HG03460 (cell line): Measurements from ENCODE around the gene FOXN4.

Experiments
- ATAC-seq: cut with Tn5 transposase; IDR thresholded peaks from one replicate; pipeline ENCODE4 v1.9.1; 2021; ENCODE audit not compliant: unreplicated experiment

The FOXN4 gene

DNA sequence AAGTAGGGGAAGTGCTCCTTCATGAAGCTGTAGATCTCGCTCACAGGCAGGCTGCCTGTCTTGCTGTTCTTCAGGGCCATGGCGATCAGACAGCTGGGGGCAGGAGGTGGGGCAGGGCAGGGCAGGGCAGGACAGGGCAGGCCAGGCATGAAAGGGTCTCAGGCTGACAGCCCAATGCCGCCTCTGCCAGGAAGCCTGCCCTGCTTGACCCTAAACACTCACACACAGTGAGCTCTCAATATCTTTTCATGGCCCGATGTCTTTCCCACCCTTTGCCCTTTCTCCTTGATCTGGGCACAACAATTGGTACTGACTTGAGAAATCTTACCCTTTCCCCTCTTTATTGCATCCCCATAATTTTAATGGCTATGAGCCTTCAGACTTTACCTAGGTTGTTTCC is 22.4 kb downstream of the FOXN4 start:
- no peak for ATAC-seq

DNA sequence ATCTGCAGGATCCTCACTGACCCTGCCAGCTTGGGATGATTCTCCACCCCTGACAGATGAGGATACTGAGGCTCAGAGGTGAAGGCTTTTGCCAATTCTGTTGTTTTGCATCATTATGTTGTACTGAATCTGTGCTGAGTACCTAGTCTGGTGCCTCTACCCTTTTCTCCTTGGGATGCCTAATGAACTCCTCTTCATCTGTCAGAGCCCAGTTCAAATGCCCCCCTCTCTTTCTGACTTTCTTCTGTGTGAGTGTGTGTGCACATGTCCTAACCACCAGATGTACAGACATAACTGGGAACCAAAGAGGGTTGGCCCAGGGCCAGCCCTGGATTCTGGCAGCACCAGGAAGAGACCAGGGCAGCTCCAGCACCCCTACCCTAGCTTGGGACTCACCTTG is 22.8 kb downstream of the FOXN4 start:
- ATAC-seq: no peak

DNA sequence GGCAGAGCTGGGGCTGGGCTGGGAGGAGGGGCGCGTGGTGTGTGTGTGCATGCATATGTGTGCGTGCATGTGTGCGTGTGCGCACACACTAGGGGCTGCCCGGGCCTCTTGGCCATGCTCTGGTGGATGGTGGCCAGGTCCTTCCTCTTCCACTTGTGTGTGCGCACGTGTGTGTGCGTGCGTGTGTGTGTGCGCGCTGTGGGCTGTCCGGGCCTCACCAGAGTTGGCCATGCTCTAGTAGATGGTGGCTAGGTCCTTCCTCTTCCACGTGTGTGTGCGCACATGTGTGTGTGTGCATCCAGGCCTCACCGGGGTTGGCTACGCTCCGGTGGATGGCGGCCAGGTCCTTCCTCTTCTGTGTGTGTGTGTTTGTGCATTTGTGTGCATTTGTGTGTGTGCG is 24.7 kb downstream of the FOXN4 start:
- no peak for ATAC-seq

DNA sequence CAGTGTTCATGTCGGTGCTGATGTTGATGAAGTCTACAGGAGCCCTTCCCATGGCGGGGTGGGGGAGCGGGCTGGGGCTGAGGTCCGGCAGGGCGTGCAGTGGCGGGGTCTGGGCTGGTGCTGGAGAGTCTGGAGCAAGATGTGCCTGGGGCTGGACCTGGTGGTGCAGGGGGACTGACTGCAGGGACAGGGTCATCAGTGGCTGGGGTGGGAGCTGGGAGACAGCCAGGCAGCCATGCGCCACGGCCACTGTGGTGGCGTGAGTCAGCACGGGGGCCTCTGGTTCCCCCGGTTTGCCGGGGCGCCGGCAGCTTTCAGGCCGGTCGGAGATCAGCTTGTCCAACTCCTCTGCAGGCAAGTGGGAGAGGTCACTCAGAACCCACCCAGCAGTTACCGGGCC is 27.6 kb downstream of the FOXN4 start:
- ATAC-seq: no peak

DNA sequence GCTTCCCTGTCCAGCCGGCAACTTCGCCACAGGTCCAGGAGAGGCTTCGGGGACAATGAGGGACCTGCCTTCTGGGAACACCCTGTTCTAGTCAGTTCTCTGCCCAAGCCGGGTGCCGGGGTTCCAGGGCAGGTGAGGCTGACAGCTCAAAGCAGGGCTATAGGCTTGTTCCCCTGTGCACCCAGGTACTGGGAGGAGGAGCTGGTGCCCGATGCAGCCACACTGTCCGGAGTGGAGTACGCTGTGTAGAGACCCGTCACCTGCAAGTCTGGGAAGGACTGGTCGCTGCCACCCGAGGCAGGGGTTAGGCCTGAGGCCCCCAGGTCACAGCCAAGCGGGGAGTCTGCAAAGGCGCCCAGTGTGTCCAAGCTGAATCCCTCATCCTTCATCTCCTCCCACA is 29.6 kb downstream of the FOXN4 start:
- no peak for ATAC-seq

DNA sequence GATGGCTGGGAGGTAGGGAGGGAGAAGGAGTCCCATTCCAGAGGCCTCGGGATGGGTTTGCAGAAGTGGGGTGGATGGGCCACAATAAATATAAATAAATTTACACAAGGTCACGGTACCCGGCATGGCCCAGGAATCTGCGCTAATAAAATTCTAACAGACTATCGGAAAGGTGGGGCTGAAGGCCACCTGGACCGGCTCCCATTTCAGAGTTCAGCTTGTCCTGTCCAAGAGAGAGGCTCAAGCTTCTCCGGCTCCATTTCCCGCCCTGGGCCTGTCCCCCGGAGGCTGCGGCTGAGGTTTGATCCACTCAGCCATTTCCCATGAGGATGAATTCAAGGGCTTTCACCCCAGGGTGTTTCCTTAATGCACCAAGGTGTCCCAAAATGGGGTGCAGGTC is 30.2 kb downstream of the FOXN4 start:
- no peak for ATAC-seq

DNA sequence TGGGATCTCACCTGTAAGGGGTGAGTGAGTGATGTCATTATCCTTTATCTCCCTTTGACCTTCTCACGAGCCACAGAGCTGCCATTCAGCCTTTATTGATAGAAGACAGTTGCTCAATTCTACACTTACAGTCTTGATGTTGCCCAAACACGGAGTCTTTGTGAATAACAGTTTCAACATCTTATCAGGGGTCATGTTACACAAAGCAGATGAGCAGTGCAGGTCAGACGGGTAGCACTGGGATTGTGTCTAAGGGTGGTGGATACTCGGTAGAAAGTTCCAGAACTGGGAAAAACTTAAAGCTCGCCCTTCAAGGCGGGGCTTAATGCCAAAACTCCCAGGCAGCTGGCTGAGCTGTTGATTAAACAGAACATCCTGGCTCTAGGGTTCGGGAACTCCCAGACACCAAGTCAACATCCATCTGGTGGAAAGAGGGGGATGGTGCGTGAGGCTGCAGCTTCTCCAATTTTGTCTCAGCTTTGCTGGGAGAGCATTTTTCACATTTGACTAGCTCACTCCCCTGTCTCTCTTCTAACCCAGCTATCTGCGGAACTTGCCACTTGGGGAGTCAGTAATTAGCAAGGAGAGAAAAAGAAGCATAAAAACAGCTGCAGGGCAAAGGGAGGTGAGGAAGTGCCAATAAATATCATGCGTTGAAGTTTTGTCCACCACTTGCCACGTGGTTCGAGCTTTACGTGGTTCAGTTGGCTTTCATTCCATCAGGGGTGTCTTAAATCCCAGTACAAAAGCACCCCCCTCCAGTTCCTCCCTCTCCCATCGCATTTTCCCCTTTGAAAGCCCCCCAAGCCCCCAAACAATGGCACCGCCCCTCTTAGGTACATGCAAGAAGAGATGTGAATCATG is 31.0 kb downstream of the FOXN4 start:
- ATAC-seq: no peak

DNA sequence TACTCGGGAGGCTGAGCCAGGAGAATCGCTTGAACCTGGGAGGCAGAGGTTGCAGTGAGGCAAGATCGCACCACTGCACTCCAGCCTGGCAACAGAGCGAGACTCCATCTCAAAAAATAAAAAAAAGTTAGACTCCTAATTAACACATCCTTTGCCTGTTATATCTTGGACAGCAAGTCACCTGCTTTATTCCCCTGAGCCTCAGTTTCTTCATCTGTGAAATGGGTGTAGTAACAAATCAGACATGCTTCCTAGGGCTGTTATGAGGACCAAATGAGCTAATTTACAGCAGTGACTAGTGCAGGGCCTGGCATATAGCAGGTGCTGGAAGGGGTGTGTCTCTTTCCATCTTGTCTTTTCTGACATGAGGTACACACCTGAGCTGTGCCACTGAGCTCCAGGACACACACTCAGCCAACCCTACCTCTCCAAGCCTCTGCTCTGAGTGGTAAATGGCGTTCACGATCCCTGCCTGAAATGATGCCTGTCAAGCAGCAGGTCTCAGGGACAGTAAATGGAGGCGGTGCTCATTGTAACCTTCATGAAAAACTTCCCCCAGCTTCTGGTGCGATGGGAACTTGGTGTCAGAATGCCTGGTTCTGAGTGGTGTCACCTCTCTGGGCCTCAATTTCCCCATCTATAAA is 31.7 kb downstream of the FOXN4 start:
- ATAC-seq: no peak

- ATAC-seq: no peak
These were observed 32.9 kb downstream of the FOXN4 start for GRCh38 chr12:109276160-109276559.

GRCh38 chr12:109275173-109275572 is 33.9 kb downstream of the FOXN4 start:
- ATAC-seq: no peak

DNA sequence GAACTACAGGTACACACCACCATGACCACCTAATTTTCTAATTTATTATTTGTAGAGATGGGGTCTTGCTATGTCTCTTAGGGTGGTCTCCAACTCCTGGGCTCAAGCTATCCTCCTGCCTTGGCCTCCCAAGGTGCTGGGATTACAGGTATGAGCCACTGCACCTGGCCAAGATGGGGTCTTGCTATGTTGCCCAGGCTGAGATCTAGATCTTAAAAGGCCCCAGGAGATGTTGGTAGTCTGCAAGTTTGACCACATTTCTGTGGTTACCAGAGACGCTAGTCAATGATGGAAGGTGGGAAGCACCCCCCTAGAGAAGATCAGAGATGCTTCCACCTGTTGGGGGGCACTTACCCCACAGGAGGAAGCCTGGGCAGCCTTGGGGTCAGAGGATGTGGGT is 34.7 kb downstream of the FOXN4 start:
- no peak for ATAC-seq

DNA sequence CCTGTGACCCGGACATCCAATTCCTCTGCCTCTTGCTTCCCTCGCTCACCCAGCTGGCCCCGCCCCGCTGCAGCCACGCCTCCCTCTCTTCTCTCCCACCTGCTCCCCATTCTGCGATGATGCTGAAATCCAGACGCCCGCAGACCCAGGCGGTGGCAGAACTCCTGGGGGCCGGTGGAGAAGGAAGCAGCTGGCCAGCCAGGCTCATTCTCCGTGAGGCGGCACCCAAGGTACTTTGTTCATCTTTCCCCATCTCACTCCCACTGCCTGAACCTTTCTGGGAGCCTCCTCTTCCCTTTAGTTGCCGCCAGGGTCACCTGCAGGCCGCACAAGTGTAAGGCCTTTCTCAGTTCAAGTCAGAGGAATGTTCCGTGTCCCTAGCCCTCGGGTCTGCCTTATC is 35.7 kb downstream of the FOXN4 start:
- no peak for ATAC-seq

DNA sequence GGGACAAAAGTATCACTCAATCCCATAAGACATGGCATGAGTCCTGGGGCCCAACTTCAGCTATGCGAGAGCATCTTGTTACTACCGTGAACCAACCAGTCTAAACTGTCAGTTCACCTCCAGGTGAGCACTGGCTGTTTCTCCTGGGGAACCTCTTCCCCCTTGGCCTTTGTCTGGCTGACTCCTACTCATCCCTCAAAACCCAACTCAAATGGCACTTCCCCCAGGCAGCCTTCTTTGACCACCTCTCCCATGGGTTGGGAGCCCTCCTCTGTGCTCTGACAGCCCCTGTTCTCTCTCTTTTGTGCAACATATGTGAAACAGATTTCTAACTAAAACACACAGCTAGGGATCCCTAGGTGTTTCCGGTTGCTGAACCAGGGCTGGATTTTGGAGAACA is 37.7 kb downstream of the FOXN4 start:
- no peak for ATAC-seq

DNA sequence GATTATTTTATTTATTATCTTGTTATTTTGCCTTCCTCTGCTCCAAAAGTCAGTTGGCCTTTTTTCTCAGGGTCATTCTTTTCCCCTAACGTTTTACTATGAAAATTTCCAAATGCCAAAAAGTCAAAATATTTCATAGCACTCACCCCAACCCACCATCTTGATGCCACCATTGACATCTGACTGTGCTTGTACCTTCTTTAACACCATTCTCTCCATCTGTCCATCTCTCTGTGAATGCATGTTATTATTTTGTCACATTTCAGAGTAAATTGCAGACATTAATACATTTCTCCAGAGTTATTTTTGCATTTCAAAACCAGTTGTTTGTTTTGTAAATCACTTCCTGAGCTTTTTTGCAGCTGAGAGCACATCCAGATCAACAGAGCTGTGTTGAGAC is 38.6 kb downstream of the FOXN4 start:
- no peak for ATAC-seq

- ATAC-seq: no peak
These were observed 39.7 kb downstream of the FOXN4 start for GRCh38 chr12:109269428-109269827.

GRCh38 chr12:109268896-109269295 is 40.2 kb downstream of the FOXN4 start:
- ATAC-seq: no peak

GRCh38 chr12:109267361-109267760 is 41.7 kb downstream of the FOXN4 start:
- no peak for ATAC-seq

GRCh38 chr12:109266106-109266879 is 42.8 kb downstream of the FOXN4 start:
- no peak for ATAC-seq

GRCh38 chr12:109264943-109265650 is 44.0 kb downstream of the FOXN4 start:
- ATAC-seq: no peak

DNA sequence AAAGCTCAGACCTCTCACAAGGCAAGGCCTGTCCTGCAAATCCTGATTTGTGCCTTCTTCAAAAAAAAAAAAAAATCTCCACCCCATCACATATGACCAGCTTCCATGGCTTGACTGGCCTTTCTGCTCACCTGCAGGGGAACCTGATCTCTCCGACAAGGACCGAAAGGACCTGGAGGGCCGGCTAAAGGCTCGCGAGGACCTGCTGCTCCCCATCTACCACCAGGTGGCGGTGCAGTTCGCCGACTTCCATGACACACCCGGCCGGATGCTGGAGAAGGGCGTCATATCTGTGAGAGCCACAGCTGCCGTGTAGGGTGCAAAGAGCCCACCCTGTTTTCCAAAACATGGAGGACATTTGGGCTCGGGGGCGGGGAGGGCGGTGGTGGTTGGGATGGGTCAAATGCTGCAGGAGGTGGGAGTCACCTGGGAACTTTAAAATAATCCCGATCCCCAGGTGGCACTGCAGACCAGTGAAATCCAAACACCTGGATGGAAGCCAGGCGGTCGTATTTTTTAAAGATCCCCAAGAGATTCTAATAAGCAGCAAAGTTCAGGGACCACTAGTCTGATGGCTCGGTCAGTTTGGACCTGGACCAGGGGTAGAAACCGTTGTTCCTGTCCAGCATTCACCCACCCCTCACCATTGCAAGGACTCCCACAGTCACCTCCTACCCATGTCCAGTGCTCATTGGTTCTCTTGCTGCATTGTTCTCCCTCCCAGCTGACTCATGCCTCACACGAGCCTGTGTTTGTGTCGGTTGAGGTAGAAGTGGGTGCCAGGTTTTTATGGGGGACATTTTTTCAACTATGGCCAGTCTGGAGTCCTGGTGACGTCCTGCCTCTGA is 44.8 kb downstream of the FOXN4 start:
- ATAC-seq: no peak
